Endothelial cell of umbilical vein (primary cell): ENCODE data around the gene ZNF346.

Experiments used
- FOS ChIP-seq: IDR thresholded peaks from 2 replicates; pipeline ENCODE4 v1.6.1; 2011; ENCODE audit warnings: mild to moderate bottlenecking, low read length, moderate library complexity, borderline replicate concordance; ENCODE audit not compliant: insufficient read depth
- POLR2A ChIP-seq: IDR thresholded peaks from 2 replicates; pipeline ENCODE4 v1.6.1; 2012; ENCODE audit warnings: low read depth, mild to moderate bottlenecking, control low read depth, low read length
- POLR2AphosphoS5 ChIP-seq: IDR thresholded peaks from 2 replicates; pipeline ENCODE4 v1.6.1; 2012; ENCODE audit warnings: low read depth, mild to moderate bottlenecking, control low read depth, low read length, moderate library complexity; ENCODE audit not compliant: insufficient read depth
- TF ChIP-seq, protein P1 (sequence below), 2 donors: IDR thresholded peaks; 1 replicate in 1 of 2; 2 replicates in 1 of 2; pipeline ENCODE4 v1.5.1; 2011; ENCODE audit warnings: low read length in 2 of 2, mild to moderate bottlenecking in 2 of 2, moderate library complexity in 2 of 2, control low read depth in 1 of 2, inconsistent platforms in 1 of 2, low read depth in 1 of 2; ENCODE audit not compliant: insufficient read depth in 1 of 2; ENCODE audit errors: extremely low read depth in 1 of 2
- TF ChIP-seq, protein P2 (sequence below): IDR thresholded peaks from 2 replicates; pipeline ENCODE4 v1.6.1; 2011; ENCODE audit not compliant: insufficient read depth, insufficient read length

DNA sequence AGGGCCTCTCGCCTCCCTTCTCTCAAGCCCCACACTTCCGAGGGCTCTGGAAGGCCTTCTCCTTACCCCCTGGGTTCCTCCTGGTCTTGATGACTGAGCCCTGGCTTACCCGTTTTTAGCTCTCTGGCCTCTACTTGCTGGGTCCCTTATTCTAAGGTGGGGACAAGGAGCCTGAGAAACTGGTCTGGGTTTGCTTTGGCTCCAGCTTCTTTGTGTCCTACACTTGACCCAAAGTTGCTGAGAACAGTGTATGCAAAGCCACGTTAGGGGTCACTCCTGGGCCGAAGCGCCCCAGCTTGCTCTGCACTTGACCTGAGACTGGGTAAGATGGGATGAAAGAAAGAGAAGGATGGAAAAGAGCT is 788 bp downstream of the ZNF346 start:
- TF ChIP-seq POLR2A (no peak), FOS (no peak), POLR2AphosphoS5 (no peak)
- TF ChIP-seq, protein P1, sequence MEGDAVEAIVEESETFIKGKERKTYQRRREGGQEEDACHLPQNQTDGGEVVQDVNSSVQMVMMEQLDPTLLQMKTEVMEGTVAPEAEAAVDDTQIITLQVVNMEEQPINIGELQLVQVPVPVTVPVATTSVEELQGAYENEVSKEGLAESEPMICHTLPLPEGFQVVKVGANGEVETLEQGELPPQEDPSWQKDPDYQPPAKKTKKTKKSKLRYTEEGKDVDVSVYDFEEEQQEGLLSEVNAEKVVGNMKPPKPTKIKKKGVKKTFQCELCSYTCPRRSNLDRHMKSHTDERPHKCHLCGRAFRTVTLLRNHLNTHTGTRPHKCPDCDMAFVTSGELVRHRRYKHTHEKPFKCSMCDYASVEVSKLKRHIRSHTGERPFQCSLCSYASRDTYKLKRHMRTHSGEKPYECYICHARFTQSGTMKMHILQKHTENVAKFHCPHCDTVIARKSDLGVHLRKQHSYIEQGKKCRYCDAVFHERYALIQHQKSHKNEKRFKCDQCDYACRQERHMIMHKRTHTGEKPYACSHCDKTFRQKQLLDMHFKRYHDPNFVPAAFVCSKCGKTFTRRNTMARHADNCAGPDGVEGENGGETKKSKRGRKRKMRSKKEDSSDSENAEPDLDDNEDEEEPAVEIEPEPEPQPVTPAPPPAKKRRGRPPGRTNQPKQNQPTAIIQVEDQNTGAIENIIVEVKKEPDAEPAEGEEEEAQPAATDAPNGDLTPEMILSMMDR (IDR thresholded peaks at IDR 0.05; ENCODE audit: extremely low read depth in 1 of 2, insufficient read depth in 1 of 2, low read depth in 1 of 2, low read length in 2 of 2) = no peak
- TF ChIP-seq, protein P2, sequence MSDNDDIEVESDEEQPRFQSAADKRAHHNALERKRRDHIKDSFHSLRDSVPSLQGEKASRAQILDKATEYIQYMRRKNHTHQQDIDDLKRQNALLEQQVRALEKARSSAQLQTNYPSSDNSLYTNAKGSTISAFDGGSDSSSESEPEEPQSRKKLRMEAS = no peak
